Measurements from ENCODE around the gene SENP6.

GRCh38 chr6:75602246-75603105 lies 796 bp downstream of the SENP6 start:
- no peak for TF ChIP-seq CTCF (IDR thresholded peaks at IDR 0.05)
- TF ChIP-seq POLR2A (IDR thresholded peaks at IDR 0.05), result no peak
